Left lobe of liver (tissue), 2 donors: ENCODE results near the gene WDR75. TPM values are rescaled to one million over a fixed set of nuclear protein-coding genes. Genes with fewer than 3 reads are reported as not detected.
A peak's percentile ranks its signal among the peaks of the same experiment; 100 is the strongest.
"Not testable (repeated sequence)": the region's sequence is repeated elsewhere in the genome, so short reads cannot be mapped to it uniquely, and the experiment has no call there.

Experiments
- ATAC-seq: fragments of 200-7000 bp; cut with Tn5 transposase; one replicate; pipeline ENCODE4 v1.9.1; 2020; ENCODE audit warnings: mild to moderate bottlenecking, moderate library complexity
- DNase-seq: peaks from one replicate; pipeline ENCODE4 v3.0.0-alpha.2; 2020; ENCODE audit warnings: low spot score
- total RNA-seq: library from RNA; stranded (reverse); gene quantifications from one replicate; pipeline ENCODE4 v1.2.1, GENCODE V29; 2021
- donor health status: DM: no; HTN: no; CAD: no; lungs with moderate emphysema.
- donor health status: DM: no; HTN: yes; CAD: no.

WDR75 gene
- total RNA-seq, 1 donor from 2014 or later = 9.0 TPM

DNA sequence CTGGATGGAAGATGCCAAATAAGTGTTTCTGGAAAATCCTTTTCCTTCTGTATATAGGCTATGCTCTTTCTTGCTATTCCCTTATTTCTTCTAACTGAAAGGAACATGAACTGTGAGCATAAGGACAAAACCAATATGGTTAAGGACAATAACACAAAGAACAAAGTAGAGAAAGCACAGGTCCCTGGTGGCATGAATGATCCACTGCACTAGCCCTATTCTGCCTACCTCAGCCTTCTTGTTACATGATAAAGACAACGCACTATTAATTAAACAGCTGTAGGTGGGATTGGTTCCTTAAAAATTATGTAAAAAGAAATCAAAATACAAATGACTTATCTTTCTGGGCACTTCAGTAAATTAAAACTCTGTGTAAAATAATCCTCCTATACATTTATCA lies 1.9 kb upstream of the WDR75 start:
- ATAC-seq (no peak), DNase-seq (no peak)

DNA sequence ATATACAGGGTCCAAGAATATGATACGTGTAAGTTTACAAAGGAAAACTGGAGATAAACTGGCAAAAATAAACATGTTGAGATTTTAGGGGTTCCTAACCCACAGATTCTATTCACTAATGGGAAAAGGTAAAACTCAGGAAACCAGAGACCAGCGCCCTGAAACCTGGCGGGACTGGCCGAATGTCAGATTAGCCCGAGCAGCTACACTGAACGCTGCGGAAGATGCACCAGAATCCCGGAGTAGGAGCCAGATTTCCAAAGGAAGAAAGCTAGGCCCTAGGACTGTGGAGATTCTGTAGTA lies 679 bp upstream of the WDR75 start:
- ATAC-seq = peak; percentile 59

DNA sequence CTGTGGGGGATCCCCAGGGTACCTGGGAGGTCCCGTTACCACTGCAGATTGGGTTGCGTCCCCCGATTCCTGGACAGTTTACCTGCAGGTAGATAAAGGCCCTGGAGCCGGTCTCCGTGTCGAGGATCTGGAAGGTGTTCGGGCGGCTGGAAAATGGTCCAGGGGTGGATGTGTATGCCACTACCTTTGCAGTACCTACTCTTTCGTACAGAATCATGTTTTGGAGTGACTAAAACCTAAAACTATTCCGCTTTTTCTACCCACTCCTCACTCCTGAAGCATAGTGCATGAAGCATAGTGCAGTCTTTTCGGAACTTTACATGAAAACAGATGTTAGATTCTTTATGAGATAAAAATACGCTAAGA lies 418 bp downstream of the WDR75 start:
- DNase-seq (no peak), ATAC-seq (peak; percentile 33)

More for the DNA sequence above, 679 bp upstream of the WDR75 start:
- no peak for DNase-seq

DNA sequence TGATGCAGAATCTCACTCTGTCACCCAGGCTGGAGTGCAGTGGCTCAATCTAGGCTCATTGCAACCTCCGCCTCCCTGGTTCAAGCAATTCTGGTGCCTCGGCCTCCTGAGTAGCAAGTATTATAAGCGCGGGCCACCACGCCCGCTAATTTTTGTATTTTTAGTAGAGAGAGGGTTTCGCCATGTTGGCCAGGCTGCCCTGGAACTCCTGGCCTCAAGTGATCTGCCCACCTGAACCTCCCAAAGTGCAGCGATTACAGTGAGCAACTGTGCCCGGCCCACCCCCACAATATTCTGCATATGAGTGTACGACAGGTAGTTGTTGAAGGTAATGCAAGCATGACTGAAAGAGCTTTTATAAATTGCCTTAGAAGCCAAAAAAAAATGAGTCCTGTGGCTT lies 1.2 kb downstream of the WDR75 start:
- DNase-seq (no peak), ATAC-seq (no peak)

DNA sequence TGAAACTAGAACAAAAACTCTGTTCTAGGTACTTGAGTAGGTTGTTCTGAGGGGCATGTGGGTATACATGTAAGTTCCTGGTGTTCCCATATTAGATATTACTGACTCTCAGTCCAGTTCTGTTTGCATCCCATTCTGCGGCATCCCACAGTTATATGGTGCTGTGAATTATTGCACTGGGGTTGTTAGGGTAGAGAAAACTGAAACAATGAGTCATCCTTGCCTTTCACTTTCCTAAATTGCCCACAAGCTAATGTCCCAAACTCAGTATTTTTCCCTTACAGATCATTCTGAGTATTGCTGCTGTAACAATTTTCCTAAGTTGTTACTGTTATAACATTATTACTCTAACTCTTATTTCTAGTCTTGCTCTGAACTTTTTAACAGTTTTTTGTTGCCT lies 3.0 kb downstream of the WDR75 start:
- no peak for DNase-seq
- no peak for ATAC-seq

DNA sequence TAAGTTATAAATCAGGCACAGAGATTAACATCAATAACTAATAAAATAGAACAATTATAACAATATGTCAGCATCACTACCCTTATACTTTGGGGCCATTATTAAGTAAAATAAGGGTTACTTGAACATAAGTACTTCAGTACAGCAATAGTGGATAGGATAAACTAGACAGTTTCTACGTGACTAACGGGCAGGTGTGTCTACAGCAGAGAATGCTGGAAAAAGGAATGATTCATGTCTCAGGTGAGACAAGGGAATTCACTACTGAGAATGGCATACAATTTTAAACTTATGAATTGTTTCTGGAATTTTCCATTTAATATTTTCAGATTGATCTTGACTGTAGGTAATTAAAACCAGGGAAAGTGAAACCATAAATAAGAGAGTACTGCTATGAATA lies 5.5 kb downstream of the WDR75 start:
- ATAC-seq = no peak
- DNase-seq = no peak

DNA sequence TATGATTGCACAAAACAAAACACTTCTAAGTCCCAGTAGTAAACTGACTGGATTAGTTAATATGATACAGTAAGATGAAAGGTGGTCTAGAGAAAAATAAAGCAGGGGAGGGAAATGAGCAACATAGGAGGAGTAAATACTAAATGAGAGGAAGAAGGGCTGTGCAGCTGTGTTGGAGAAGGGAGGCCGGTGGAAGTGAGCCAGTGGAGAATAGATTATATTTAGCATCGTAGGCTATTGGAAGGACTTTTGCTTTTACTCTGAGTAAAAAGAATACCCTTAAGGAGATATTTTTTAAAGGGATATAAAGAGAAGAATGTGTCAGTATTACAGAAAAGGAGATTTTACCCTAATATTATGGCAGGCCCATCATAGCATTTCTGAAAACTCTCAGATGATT lies 12.7 kb downstream of the WDR75 start:
- no peak for ATAC-seq

DNA sequence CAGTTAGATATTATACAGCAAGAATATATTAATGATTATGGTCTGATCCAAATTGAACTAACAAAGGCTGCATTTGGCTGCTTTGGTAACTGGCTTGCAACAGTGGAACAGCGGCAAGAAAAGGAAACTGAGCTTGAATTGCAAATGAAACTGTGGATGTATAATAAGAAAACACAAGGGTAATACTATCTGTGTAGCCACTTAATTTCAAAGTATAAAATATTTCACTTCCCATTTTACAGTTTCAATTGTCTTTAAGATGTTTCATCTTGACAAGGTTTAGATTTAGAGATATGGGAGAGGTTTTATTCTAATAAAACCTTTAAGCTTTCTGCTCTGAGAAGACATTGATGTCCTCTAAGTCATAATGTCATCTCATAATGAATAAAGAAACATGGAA lies 23.8 kb downstream of the WDR75 start:
- no peak for DNase-seq
- ATAC-seq = no peak

More for the DNA sequence above, 12.7 kb downstream of the WDR75 start:
- DNase-seq = no peak

DNA sequence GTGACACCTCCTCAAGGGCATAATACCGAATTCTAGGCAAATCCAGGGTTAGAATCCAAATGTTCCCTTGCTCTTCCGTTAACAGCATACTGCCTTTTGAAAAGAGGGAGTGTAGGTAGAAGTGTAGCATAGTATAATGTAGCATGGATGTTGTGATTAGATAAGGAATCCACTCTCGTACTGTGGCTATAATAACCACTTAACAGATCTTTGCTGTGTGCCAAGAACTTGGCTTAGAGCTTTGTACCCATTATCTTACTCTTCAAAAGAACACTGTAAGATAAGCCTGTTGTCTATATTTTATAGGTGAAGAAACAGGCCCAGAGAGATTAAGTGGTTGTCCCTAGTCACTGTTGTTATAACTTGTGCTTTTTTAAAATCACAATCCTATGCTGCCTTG lies 24.2 kb downstream of the WDR75 start:
- DNase-seq = no peak
- ATAC-seq = no peak

DNA sequence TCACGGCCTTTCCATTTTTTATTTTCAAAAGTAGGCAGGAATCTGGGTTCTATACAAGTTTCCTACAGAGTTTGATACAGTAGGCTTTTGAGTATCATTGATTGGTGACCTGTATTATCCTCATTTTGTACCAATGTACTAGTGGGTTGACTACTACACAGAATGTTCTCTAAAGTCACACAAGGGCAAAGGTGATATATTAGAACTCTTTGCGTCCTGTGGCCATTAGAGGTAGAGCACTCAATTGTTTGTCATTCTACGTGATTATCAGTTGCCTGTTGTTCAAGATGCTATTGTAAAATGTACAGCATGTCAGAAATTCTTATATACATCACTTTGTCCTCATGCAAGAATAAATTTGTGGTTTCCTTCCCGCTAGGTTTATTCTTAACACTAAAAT lies 24.8 kb downstream of the WDR75 start:
- DNase-seq (no peak), ATAC-seq (peak; percentile 61)

DNA sequence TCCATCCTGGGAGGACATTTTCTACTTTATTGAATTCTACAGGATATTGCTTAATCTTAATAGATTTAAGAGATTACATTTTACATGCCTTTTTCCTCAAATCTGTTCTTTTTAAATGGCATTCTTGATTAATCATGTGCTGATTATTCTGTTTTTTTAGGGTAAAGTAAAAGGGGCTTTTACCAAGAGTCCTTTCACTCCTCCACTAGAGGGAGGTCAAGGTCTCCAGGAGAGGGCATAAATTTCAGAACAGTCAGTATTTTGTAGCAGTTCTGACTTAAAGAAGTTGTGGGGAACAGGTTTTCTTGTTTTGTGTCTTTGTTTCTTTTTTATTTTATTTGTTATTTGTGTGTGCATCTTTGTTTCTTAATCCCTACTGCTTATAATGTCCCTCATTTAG lies 25.4 kb downstream of the WDR75 start:
- DNase-seq (no peak), ATAC-seq (peak; percentile 72)

DNA sequence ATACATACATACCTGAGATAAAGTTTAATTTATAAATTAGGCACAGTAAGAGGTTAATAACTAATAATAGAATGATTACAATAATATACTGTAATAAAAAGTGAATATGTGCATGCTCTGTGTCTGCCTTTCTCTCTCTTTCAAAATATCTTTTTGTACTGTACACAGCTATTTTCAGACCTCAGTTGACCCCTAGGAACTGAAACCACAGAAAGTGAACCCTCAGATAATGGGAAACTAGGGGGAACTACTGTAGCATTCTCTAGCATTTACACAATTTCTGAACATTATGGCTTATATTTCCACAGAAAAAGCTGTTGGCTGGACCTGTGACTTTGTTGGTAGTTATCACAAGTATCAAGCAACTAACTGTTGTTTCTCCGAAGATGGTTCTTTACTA lies 25.9 kb downstream of the WDR75 start:
- DNase-seq (no peak), ATAC-seq (peak; percentile 44)

DNA sequence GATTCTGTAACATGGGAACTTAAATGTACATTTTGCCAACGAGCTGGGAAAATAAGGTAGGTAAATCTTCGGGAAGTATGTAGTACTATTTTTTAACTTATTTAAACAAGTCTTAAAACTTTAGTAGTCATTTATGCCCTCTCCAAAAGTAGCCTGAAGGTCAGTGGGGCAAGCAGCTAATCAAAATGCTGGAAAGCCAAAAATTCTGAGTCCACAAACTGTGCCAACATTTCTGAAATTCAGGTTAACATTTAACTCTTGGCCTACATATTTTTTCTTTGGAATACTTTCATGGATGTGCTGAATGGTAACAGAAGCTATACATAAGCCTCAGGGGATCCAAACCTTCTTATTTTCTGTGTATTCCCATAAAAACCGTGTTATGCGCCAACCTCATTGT lies 26.3 kb downstream of the WDR75 start:
- DNase-seq (no peak), ATAC-seq (peak; percentile 78)

DNA sequence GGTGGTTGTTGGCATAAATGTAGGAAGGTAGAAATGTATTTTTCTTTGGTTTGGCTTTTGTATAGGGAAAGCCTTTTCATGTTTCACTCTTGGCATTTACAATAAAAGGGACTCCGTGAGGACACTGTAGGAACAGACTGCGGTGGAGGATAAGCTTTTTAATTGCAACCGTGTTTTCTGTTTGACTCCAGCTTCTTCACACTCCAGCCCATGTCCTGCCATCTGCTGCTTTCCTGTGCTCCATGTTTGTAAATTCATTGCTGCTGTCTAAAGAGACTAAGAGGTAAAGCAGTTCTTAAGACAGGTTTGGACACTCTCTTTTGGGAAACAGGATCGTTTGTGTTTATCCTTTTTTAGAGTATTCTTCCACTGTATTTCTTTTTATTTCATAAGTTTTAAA lies 33.3 kb downstream of the WDR75 start:
- DNase-seq (no peak), ATAC-seq (no peak)

DNA sequence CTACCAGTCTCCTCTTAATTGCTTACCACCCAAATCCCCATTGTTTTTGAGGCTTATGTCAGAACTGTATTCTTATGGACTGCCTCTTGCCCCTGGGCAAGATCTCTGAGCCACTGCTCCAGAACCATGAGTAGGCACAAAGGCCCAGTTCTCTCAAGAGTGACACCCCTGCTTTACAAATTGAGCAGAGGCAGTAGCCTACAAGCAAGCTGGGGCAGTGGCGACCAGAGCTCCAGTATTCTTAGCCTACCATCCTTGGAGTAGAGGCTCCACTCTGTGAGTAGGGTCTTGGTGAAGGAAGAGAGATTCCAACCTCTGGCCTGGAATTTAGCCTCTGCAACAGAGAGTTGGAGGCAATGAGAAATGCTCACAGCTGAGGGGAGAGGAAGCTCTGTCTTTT lies 36.5 kb downstream of the WDR75 start:
- no peak for ATAC-seq
- no peak for DNase-seq

DNA sequence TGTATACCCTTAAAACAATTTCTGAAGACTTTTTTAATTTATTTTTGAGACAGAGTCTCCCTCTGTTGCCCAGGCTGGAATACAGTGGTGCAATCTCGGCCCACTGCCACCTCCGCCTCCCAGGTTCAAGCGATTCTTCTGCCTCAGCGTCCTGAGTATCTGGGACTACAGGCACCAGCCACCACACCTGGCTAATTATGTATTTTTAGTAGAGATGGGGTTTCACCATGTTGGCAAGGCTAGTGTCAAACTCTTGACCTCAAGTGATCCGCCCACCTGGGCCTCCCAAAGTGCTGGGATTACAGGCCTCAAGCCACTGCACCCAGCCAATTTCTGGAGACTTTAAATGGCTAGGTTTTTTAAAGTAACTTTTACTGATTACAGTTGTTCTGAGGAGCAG lies 37.0 kb downstream of the WDR75 start:
- ATAC-seq, DNase-seq: not testable (repeated sequence)

DNA sequence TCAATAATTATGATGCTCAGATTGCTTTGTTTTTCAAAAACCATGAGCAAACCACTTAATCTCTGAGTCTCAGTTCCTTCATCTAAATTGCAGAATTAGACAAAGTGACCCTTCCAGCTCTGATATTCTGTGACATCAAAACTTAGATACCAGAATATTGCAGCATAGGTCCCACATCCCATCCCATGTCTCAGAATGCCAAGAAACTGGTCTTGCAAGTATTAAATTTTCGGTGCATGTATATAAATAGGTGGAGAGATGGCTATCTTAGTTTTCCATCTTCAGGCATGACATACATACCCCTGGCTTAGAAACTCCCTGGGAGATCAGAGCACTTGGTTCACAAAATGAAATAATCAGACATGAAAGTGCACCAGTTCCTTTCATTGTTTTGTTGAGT lies 39.8 kb downstream of the WDR75 start:
- ATAC-seq (no peak), DNase-seq (no peak)

DNA sequence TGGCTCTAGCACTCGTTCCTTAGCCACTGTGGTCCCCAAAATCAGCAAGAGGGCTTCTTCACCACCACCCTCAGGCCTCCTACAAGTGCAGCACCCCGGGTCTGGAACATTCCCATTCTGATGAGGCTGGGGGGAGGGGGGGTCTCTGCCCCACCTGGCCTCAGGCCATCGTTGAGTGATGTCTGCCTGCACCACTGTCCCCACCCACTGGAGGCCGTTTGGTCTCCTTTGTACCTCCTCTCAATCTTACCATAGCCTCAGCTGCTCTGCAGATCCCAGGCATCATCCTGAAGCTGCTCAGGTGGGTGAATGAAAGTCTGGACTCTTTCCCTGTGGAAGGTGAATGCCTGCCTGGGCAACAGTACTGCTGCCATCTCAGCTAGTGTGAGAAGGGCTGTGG lies 42.3 kb downstream of the WDR75 start:
- DNase-seq (no peak), ATAC-seq (no peak)

DNA sequence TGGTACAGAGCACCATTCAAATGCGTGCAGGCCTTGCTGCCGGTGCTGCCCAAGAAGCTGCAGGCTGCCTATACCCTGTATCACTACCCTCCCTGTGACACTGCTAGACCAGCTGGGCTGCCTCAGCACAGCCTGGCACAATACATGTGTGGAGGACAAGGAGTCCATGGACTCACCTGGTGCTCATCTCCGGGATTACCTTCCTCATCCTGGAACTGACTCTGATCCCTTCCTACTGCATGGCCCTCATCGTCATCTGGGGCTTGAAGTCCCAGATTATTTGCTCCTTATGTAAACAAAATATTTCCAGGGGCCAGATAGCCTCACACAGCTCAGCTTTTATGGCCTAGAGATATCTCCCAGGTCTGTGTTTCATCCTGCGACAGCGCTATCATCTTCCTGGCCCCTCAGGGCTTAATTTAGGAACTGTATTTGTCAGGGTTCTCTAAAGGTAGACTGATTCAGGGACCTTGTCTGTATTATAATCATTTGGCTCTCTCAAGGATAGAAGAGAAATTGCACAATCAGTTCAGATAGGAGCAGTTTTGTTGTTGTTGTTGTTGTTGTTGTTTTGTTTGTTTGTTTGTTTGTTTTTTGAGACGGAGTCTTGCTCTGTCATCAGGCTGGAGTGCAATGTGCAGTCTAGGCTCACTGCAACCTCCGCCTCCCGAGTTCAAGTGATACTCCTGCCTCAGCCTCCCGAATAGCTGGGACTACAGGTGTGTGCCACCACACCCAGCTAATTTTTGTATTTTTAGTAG lies 42.9 kb downstream of the WDR75 start:
- no peak for DNase-seq
- no peak for ATAC-seq

DNA sequence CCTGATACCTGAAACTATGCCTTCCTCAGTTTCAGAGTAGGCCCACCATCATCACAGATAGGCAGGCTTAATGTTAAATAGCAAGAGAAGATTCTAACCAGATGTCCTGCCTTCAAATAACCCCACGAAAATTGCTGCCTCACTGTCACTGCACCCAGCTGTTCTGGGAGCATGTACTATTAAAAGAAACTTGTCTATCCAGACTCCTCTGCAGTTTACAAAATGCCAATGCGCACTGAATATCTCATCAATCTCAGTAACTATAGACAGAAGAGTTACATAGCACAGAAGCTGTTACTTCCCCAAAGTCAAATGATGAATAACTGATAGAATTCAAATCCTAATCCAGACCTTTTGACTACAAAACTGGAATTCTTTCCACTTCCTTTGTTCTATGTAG lies 43.9 kb downstream of the WDR75 start:
- ATAC-seq (no peak), DNase-seq (no peak)

DNA sequence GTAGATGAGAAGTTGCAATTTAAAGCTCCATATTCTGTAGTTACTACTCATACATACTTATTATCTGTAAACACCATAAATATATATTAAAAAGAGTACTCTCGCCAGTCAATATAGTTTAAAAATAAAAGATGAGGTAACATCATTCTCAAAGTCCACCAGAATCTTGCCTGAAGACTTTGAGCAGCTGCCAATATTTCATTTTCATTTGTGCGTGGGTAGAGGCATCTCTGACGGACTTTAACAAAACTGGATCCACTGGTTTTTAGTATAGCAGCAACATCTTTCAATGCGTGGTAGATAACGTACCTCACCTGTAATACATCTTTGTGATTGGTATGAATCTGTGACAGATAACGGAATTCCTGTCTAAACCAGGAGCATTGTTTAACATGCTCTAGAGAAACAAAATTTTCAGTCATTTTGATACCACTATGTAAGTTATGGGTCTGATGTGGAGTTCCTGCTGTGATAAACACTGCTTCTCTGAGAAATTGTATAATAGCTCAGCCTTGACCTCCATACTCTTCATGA lies 45.0 kb downstream of the WDR75 start:
- ATAC-seq (peak; percentile 65), DNase-seq (no peak)

DNA sequence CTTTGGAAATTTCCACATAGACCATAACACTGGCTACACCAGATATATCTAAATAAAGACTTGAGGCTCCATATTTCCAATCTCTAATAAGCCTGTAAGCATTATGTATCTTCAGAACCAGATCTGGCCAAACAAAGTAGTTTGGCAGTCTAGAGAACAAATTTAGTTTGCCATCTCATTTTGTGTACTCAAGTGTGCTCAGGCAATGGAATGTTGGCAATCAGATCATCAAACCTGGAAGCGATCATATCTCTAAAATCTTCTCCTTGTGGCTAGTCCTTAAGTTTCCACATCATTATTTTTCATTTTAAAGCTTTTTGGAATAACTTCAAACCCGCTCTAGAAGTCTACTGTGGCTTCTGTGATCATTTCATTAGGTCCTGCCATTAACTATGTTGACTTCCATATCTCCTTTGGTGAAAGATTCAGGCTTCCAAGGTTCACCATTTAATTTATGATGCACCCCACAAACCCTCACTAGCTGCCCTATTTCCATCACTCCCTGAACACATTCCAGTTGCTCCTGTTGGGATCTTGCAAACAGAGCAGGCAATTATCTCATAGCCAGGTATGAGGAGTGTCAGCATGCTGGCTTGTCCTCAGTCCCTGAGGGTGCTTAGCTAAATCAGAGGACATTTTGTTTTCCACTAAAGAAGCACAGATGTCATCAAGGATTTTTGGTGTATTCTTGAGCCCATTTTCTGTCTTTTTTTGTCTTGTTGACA lies 46.2 kb downstream of the WDR75 start:
- ATAC-seq = peak; percentile 58
- no peak for DNase-seq

DNA sequence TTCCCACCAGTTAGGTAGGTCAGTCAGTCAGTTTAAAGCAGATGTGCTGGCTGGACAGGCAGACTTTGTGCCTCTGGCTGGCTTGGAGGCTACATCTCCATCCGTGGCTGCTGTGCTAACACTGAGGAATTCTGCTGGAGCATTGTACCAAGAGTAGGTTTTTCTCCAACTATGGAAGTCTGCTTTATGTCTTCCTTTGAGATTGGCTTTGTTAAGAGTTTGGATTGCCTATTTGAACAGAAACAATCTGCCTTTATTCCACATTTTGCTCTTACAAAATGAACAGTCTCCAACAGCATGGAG lies 46.7 kb downstream of the WDR75 start:
- no peak for DNase-seq
- ATAC-seq = peak; percentile 84
